GM18867 (cell line): Measurements from ENCODE around the gene C10orf95.

Experiments
- ATAC-seq: cut with Tn5 transposase; IDR thresholded peaks from one replicate; pipeline ENCODE4 v1.9.1; 2021; ENCODE audit warnings: mild to moderate bottlenecking, moderate library complexity; ENCODE audit not compliant: unreplicated experiment

Gene C10orf95

DNA sequence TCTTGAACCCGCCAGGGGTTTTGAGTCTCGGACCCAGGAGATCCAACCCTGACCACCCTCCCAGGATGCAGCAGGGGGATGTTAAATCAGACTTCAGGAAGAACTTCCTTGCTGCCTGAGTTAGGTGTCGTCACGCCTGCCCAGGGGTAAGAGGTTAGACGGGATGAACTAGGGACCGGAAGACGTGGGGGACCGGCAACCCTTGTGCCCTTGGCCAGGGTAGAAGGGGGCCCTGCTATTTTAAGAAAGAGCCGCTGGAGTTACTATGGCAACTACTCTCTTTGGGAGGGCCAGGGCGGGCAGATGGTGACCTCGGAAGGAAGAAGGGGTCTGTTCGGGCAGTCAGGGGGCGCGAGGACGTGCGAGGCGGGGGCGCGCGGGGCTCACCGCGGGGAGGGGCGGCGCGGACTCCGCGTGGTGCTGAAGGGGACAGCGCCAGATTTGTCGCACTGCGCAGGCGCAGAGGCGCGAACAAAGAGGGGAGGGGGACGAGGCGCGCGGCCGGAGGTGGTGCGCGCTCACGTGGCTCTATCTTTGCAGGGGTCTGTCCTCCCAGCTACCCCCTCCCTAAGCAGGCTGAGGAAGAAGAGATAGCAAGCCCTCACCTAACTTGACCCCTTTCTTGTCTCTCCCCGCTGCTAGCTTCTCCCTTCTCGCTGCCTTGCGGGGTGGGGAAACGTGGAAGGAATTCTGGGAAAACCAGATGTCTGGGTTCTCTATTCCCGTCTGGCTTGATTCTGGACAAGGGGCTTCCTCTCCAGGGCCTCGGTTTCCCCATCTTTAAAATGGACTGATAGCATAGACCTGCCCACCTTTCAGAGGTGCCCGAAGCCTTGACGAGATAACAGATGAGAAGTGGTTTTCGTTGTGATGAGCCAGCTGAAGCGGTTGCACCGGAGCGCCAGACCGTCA lies 31.8 kb downstream of the C10orf95 start:
- ATAC-seq, result no peak

DNA sequence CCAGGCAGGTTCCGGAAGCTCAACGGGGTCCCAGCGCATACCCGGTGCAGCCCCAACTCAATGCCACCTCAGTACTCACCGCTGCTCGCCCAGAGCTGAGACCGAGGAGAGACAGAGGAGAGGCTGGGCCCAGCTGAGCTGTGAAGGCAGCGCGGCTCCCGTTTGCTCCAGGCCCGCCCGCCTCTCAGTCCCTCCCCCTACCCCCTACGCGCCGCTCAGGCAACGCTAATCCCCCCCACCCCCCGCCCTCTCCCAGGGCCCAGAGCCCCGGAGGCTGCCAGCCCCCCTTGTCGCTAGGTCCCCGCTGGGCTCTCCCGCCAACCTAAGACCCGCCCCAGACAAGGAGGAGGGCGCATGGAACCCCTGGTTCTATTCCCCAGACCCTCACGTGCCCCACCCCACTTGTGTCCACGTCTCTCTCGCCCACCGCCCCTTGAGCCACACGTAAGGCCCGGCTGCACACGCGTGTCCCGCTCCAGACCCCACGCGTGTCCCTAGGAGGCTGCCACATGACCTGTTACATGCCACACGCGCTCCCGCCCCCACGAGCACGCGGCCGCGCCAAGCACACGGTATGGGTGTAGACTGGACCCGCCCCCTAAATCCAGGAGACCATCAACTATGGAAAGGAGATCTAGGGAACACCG lies 32.6 kb downstream of the C10orf95 start, which contains the start of gene PSD:
Gene PSD (minus strand): TSS at position 164 of the 647 bp plus-strand sequence. CDS start 1,747 bp downstream, outside the sequence.
- ATAC-seq, result no peak

DNA sequence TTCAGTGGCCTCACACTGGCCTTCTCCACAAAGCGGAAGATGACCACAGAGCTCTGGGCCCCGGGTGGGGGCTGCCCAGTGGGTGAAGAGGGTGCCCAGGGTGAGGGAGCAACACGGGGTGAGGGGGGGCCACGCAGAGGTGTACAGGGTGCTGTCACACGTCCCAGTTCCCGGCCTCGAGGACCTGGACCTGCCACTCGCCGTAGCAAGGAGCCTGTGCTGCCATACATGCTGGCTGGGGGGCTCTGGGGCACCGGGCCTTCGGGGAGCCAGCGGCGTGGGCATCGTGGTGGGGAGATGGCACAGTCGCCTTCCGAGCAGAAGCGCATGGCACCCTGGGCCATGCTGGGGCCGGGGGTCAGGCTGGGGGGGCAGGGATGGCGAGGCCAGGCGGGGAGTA lies 34.6 kb downstream of the C10orf95 start:
- ATAC-seq, result no peak

DNA sequence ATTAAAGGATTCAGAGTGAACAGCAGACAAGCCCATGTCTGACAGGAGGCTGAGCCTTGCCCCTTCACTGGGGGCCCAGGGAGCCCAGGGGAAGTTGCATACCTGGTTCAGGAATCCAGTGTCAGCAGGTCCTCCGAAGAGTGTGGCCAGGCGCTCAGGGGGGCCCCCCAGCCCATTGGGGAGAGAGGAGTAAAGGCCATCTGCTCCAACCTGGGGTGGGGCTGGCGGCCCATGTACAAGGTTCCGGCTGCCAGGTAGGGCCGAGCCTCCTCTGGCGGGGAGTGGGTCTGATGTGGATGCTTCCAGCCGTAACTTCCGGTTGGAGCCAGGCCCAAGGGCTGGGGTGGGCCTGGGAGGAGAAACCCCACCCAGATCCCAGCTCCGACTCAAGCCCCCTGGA lies 35.1 kb downstream of the C10orf95 start:
- no peak for ATAC-seq

DNA sequence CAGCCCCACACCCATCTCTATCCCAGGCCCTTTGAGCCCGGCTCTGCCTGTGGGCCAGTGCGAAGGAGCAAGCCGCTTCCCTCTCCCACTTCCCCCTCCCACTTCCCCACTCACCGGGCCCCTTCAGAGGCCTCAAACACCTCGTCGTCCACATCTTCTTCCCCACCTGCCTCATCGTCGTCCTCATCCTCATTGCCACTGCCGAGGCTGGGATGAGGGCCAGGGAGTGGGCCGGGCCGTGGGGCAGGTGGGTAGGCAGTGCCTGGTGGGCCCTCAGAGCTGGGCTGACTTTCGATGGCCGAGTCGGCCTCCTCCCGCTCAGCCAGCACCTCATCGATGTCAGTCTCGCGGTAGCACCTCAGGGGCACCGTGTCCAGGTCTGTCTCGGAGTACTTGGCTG lies 36.6 kb downstream of the C10orf95 start:
- no peak for ATAC-seq

DNA sequence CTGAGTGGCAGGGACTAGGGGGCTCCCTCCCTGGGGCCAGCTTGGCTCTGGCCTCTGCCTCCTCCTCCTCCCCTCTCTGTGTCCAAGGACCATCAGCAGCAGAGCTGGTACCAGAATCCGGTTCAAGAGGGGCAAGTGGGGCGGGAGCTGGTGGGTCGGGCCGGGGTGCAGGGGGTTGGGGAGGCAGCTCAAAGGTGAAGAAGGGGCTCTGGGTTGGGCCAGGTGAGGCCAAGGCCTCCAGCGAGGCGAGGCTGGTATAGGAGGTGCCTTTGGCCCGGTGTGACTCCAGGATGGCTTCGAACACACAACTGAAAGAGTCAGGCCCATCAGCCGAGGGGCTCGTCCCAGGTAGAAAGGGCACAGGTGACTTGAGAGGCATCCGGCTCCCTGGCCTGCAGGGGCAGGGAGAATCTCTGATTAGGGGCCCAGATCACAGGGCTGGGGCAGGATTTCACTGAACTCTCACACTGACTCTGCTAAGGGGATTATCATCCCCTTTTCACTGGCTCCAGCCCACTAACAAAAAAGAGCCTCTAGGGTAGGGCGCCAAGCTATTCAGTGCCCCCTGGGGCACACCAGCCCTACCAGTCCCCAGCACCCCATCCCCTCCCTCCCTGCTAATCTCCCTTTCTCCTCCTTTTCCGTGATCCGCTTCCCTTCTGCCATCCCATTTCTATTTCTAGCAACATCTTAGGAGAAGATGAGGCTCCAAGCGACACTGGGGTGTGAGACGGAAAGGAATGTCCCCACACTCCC lies 37.4 kb downstream of the C10orf95 start:
- no peak for ATAC-seq

DNA sequence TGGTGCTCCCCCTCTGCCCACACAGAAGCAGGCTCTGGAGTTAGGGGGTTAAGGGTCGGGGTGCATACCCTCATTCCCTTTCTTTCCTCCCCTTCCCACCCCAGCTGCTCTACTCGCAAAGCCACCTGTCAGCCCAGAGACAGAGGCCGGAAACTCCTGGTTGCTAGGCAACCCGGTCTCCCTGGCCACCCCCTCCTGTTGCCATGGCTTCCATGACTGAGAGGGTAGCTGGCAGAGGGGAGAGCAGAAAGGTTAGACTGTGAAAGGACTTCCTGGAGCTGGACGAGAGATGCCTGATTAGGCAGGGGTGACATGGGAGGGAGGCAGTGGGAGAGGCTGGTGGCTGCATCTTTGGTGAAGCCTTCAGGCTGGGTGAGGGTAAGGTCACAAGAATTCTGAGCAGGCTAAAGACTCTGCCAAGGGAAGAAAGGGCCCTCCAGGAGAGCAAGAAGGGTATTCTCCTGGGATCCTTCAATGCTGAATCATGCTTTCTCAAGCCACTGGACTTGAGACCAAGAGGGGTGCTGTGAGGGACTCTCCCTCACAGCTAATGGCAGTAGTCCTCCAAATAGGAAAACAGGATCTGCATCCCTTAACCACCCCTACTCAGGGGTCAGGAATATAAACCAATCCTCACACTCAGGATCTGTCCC lies 38.2 kb downstream of the C10orf95 start:
- ATAC-seq, result no peak

DNA sequence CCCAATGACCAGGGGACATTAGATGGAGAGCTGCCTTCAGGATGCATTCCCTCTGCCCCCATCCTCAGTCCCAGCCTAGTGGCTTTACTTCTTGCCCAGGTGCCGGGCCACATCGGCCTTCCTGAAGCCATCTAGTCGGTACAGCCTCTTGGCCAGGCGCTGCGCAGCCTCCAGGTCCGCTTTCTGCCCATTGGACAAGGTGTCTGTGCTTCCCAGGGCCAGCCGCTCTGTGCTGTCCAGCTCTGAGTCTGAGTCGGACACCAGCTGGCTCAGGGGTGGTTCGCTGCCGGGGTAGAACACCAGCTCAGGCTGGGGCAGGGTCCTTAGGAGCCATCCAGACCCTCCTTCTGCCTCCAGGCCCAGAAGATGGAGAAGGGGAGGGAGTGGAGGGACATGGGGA lies 39.0 kb downstream of the C10orf95 start:
- no peak for ATAC-seq

DNA sequence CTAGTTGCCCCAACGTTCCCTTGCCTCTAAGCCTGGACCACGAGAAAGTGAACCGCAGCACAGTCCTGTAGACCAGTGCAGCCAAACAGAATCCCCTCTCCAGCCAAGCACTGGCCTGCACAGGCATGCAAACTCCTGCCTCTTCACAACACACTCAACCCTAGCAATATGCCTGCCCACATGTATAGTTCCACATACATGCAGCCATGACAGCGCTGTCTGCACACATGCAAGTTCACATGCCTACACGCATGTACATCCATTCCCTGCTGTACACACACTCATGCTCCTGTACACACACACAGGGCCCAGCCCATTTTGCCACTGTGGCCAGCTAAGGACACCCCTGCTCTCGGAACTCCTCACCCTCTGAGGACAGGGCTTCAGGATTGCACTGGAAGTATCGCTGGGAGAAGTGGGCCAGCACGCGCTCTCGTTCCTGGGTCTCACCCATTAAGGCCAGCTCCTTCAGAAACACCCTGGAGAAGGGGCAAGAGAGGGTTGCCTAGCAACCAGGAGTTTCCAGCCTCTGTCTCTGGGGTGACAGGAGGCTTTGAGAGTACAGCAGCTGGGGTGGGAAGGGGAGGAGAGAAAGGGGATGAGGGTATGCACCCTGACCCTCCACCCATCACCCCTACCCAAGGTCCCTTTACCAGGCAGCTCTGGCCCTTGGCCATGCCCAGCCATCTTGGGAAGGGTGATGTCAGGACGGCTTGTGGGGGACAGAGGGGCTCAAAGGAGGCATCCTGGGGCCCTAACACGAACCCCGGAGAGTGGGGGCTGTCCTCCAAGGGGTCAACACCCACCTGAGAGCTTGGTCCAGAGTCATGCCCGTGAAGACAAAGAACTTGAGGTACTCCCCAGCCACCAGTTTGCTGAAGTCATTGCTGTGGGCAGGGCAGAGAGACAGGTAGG lies 39.7 kb downstream of the C10orf95 start:
- no peak for ATAC-seq

DNA sequence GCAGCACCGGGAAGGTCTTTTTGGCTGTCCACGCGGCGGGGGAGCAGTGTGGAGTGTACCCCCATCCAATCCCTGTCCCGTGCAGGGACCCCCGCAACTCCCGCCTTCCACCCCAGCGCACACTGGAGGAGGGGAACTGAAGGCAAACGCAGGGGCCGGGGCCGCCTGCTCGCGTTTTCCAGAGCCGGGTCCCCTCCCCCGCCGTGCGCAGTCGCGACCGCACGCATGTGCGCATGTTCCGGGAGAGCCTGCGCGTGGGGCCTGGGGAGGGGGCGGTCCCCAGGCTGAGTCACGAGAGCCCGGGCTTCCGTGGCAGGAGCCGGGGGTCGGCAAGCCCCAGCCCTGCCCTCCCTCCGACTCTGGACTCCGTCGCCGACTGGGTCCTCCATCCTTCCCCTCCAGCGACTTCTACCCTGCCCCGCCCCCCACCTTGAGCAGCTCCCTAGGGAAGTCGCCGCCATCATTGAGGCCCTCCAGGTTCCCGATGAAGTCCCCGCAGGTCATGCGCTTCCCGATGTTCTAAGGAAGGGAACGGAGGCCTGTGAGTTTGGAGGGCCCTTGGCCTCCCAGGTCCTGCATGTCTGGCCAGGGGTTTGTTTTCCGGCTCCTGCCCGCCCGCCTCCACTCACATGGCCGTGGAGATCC lies 40.8 kb downstream of the C10orf95 start:
- ATAC-seq, result no peak

DNA sequence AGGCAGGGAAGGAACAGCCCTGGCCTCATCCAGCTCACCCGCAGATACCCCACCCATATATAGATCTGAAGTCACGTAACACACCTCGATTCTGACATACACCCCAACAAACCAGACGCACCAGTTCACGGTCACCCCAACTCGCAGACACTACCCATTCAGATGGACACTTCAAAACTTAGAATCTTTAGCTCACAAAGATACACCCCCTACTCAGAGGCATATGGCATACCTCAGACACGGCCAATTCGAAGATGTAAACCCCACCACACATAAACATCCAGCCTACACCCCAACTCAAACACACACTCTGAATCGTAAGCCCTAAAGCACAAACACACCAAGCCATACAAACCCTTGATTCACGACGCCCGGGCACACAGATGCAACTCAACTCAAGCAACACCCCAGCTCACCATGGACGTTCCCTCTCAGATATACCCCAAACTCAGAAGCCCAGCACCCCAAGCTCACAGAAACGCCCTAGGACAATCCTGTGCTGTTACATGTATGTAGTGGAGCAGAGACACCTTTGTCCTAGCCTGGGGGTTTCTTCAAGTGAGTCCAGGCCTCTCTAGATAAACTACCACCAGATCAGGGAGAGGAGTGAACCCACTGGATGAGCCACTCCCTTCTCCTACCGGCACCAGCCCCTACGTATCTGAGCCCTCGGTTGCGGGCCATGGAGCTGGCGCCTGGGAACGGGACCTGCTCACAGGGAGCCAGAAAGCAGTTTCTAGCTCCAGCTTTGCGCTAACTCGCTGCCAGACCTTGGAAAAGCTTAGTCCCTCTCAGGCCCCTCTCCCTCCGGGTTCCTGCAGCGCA lies 41.5 kb downstream of the C10orf95 start:
- ATAC-seq, result no peak

DNA sequence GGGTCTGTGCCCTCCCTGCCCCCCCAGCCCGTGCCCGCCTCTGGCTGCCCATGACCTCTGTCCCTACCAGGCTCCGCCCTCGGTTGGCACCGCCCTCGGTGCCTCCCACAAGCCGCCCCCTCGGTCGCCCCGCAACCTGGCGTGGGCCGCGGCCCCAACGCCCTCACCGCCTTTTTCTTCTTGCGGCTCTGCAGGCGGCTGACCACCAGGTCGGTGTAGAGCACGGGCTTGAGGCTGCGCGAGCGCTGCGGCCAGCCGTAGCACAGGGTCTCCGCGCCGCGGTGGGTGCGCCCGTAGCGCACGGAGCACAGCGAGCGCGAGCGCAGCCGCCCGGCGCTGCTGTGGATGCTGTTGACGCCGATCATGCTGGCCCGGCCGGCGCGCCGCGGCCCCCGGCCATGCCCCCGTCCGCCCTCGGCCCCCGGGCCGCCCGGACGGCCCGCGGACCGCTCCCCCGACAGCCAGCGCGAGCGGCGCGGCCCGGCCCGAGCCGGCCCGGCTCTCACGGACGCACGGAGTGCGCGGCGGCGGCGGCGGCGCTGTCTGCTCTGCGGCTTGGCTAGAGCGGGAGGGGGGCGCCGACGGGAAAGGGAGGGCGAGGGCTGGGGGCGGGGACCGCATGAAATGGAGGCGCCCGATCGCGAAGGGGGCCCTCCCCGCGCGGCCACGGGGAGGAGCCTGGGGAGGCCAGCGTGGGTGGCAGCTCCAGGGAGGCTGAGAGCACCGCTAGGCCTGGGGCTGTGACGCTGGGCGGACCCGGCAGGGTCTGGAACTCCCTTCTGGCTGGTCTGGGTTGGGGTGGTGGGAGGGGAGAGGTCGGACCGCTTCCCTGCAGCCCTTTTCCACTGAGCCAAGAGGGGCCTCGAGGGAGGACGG lies 42.4 kb downstream of the C10orf95 start:
- no peak for ATAC-seq

DNA sequence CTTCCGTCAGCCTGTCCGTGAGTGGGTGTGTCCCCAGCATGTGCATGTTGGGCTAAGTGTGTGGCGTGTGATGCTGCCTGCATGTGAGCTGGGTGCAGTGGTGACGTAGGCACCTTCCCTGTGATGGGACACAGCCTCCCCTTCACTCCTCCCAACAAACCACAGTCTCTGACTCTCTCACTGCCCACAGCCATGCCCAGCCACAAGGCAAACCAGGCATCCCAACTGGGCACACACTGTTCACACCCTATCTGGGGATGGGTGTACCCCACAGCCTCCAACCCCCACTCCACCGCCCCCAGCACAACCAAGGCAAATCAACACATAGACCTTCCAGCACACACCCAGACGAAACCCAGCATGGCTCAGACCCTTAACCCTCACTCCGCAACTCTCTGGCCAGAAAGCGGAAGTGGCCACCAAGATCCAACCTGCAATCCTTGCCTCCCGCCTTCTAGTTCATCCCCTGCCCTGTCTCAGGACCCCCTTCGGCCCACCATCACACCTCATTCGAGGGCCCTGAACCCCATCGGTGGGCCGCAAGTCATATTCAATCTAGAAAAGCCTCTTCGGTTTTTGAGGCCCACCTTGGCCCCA lies 43.1 kb downstream of the C10orf95 start:
- ATAC-seq, result no peak

DNA sequence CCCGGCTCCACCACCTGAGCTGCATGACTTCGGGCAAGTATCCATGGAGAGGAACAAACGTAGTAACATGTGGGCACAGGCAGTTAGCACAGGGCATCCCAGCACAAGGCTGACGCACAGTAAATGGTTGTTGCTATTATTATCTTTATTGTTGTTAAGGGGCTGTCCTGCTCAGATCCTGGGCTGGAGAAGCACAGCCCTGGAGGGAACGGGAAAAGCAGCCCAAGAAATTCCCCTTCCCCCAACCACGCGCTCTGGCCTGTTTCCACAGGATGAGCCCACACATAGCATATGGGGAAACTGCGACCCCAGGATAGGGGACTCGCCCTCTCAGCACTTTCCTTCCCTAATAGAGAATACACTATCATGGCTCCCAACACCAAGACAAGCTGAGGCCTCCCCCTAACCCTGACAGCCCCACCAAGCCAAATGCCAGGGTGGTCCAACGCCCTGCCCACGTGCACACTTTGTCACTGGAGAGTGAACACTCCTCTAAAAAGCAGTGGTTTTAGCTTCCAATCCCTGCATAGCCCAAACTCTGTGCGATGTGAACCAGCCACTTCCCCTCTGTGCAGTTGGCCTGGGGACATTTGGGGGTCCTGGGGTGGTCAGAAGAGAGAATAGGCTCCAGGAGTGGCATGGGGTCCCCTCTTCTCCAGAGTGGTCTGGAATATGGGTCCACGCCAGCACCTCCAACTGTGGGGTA lies 43.8 kb downstream of the C10orf95 start:
- no peak for ATAC-seq

DNA sequence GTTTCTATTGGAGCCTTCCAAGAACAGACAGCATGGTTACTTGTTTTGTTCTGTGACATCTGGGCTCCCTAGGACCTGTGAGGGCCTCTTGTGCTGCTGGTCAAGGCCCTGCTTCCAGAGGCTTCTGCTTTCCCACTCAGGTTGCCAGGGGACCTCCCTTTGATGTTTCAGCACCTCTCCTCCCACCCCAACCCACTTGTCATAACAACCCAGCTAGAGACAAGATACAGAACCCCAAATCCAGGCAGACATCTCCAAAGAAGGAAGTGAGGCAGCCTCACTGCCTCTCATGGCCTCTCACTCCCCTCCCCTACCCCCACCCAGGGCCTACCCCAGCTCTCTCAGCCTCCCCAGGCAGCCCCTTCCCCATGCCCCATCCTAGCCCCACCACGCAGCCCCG lies 44.5 kb downstream of the C10orf95 start:
- ATAC-seq, result no peak

DNA sequence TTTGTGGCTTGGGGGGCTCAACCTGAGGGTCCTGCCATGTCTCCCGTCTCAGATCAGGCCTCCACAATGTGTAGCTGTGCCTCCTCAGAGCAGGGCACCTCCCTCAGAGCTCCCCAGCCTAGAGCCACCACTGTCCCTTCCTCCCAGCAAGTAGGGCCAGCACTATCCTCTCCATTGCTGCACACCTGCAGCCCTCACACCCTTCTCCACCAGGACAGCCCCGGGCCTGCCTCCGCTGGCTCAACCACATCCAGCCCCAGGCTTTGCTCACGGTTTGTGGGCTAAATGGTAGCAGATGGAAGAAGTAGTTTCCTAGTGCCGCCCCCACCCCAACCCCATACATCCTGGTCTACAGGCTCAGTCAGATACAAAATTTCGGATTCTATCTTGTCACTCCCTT lies 45.7 kb downstream of the C10orf95 start:
- no peak for ATAC-seq
